Activated CD8-positive, alpha-beta memory T cell treated with anti-CD3 and anti-CD28 coated beads, Interleukin-2, amount 50 U/mL, for 24 hours (primary cell): ENCODE measurements around the gene LGALS9C.
"Not testable (repeated sequence)": the region's sequence is repeated elsewhere in the genome, so short reads cannot be mapped to it uniquely, and the experiment has no call there.

ENCODE experiments used
- DNase-seq: peaks from one replicate; pipeline ENCODE4 v3.0.0-alpha.2; 2020; ENCODE audit errors: extremely low read depth

LGALS9C gene

GRCh38 chr17:18530405-18530804 is 53.8 kb downstream of the LGALS9C start:
- not testable (repeated sequence) for DNase-seq

GRCh38 chr17:18542234-18542633 is 65.6 kb downstream of the LGALS9C start:
- DNase-seq: not testable (repeated sequence)

GRCh38 chr17:18542907-18543306 is 66.3 kb downstream of the LGALS9C start:
- not testable (repeated sequence) for DNase-seq
